COLO668 (cell line): Measurements from ENCODE around the gene ZNF573.
"Not testable (repeated sequence)": the region's sequence is repeated elsewhere in the genome, so short reads cannot be mapped to it uniquely, and the experiment has no call there.

Source experiments
- DNase-seq: peaks from one replicate; lab custom pipeline; 2025; ENCODE audit not compliant: unreplicated experiment; lab: John Stamatoyannopoulos, UW

Gene ZNF573

GRCh38 chr19:37779127-37780005 lies at the start of gene ZNF573:
Gene ZNF573 (minus strand): TSS chr19:37779586. CDS start chr19:37773729, 5,857 bp downstream.
- DNase-seq: peak; percentile 85

- DNase-seq: peak; percentile 75
Observed at GRCh38 chr19:37817180-37817981, 38.0 kb upstream of the ZNF573 start.

- not testable (repeated sequence) for DNase-seq
Observed at GRCh38 chr19:37815611-37816010, 36.2 kb upstream of the ZNF573 start.

DNA sequence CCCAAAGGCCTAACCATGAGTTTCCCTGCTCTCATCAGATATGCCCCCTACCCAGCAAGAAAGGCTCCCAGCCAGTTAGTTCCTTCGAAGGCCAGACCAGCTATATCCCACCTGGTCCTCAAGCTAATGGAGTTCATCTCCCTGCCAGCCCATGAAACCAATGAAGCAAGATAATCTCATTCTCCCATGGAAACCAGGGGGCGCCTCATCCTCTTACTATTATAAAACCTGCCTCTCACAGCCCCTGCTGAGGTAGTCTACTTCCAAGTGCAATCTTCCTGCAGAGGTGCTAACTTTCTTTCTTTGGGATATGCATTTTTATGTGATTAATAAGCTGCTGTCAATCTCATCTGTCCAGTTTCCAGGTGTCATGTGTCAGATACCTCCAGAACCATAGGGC lies 34.0 kb upstream of the ZNF573 start:
- no peak for DNase-seq

GRCh38 chr19:37809366-37809765 lies 30.0 kb upstream of the ZNF573 start:
- DNase-seq: no peak

DNA sequence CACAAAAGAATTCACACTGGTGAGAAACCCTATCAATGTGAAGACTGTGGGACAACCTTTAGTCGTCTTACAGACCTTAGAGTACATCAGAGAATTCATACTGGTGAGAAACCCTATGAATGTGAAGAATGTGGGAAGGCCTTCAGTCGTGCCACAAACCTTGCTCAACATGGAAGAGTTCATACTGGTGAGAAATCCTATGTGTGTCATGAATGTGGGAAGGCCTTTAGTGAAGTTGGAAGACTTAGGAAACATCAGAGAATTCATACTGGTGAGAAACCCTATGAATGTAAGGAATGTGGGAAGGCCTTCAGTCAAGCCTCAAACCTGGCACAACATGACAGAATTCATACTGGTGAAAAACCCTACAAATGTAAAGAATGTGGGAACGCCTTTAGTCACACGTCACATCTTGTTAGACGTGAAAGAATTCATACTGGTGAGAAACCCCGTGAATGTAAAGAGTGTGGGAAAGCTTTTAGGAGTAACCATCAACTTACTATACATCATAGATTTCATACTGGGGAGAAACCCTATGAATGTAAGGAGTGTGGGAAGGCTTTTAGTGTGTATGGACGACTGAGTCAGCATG lies 24.0 kb upstream of the ZNF573 start:
- no peak for DNase-seq

- DNase-seq: no peak
Observed at GRCh38 chr19:37790244-37790925, 11.0 kb upstream of the ZNF573 start.

GRCh38 chr19:37778613-37779126 lies 716 bp downstream of the ZNF573 start:
- DNase-seq: no peak

DNA sequence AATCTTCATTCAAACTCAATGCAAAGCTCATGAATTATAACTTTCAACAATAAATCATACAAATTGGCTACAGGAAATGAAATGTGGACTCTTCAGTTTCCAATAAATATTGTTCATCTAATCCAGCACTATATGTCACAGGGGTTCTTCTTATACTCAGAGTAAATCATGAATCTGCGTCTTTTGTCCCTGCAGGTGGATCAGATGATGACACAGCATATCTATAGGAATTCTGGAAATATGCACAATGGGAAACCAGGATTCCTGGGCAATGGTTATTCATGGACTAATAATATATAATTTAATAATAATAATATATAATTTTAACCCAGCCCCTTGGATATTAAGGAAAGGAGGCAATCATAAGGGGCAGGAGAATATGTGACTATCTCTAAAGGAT lies 8.4 kb downstream of the ZNF573 start:
- DNase-seq: no peak

- no peak for DNase-seq
Observed at GRCh38 chr19:37763488-37763887, 15.9 kb downstream of the ZNF573 start.

DNA sequence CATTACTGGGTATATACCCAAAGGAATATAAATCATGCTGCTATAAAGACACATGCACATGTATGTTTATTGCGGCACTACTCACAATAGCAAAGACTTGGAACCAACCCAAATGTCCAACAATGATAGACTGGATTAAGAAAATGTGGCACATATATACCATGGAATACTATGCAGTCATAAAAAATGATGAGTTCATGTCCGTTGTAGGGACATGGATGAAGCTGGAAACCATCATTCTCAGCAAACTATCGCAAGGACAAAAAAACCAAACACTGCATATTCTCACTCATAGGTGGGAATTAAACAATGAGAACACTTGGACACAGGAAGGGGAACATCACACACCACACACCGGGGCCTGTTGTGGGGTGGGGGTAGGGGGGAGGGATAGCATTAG lies 21.7 kb downstream of the ZNF573 start:
- not testable (repeated sequence) for DNase-seq

DNA sequence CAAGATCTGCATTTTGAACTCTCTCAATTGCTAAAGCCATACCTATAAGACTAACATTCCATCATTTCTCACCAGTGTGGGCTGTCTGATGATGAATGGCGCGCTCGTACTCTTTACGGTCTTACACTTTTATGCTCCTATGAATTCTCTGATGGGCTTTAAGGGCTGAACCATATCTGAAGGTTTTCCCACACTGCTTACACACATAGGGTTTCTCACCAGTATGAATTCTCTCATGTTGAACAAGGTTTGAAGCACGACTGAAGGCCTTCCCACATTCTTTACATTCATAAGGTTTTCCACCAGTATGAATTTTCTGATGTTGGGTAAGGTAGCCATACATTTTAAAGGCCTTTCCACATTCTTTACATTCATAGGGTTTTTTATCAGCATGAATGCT lies 41.0 kb downstream of the ZNF573 start:
- DNase-seq: no peak

- no peak for DNase-seq
Observed at GRCh38 chr19:37725181-37725580, 54.2 kb downstream of the ZNF573 start.

DNA sequence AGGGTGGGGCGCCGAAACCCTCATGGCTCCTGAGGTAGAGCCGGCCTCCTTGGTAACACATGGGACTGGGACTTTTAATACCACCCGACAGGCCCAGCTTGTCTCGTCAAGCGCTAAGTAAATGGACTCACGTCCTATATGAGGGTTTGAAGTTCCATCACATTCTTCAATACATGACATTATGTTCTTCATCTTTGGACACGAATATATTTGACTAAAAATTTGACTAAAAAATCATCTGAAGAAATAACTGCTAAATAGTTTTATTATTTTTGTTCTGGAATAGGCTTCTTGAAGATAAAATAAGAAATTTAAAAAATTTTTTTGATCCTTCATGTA lies 59.5 kb downstream of the ZNF573 start:
- DNase-seq: no peak

DNA sequence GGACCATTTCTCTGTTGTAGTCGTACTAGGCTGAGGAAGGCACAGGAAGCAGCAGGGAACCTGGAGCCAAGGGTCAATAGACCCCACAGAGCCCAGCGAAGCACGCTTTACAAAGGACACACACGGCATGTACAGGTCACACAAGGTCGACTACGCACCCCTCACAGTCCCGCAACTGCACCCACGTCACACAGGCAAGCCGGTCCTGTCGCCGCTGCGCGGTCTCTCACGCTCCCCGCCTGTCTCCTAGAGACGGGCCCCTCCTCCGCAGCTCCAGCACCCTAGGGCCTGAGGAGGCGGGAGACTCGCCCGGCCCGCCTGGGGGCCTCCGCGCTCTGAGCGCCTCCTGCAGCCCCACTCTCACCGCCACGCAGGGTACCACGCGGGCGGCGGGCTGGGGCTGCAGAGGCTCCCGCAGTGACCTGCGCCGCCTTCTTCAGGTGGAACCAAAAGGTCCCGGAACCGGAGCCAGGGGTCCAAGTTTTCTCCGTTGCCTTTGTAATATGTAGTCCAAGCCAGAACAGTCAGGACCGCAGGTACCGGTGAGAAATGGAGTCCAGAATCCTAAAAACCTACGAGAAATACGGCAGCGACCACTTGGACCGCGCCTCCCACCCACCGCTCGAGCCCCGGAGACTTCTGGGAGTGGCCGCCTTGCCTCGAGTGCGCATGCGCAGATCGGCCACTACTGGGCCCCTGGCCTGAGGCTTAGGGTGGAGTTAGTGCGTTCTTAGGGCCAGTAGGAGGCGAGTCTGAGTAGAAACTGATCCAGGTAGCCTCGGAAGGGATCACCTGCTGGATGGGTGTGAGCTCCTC lies 60.1 kb downstream of the ZNF573 start, which contains the start of gene ZNF607:
Gene ZNF607, minus strand, starts transcription at position 651 of the 816 bp plus-strand sequence. CDS start 8,143 bp downstream, outside the sequence.
- DNase-seq: peak; percentile 95

DNA sequence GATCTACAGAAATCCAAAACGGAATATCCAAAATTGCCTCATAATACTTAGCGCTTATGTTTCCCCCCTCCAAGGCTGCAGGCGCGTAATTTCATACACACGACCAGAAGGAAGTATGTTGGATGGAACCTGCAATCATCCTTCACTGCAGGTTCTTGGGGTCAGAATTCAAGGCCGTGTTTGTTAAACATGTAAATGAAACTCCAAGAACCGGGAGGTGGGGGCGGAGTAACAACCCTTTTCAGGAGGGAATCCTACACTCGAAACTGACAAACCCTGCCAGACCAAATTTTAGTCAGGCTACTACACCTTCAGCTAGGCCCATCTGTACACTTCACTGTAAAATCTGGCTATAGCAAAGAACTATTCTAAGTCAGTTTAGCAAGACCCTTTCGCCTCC lies 61.1 kb downstream of the ZNF573 start:
- DNase-seq: no peak

GRCh38 chr19:37716140-37716539 lies 63.2 kb downstream of the ZNF573 start:
- DNase-seq: no peak

GRCh38 chr19:37706052-37706605 lies 73.3 kb downstream of the ZNF573 start:
- DNase-seq: no peak

GRCh38 chr19:37699057-37699456 lies 80.3 kb downstream of the ZNF573 start:
- no peak for DNase-seq

DNA sequence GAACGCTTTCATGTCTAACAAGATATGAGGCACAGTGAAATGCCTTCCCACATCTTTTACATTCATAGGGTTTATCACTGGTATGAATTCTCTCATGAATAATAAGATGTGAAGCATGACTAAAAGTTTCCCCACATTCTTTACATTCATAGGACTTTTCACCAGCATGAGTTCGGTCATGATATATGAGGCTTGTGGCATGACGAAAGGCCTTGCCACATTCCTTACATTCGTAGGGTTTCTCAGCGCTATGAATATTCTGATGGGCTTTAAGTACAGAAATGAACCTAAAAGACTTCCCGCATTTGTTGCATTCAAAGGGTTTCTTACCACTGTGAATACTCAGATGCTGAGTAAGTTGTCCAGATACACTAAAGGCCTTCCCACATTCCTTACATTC lies 81.2 kb downstream of the ZNF573 start:
- DNase-seq: no peak
